K562 (cell line): Measurements from ENCODE around the gene TCAF1. TPM values are rescaled to one million over a fixed set of nuclear protein-coding genes. Genes with fewer than 3 reads are reported as not detected.

Experiments used
- CHD2 ChIP-seq: IDR thresholded peaks from 2 replicates; pipeline ENCODE4 v1.6.1; 2011; ENCODE audit warnings: low read depth, low read length
- ETV6 ChIP-seq, 3 experiments: fragments of 150-350 bp in 1 of 3; sonication (generic) in 1 of 3; formaldehyde crosslinking in 1 of 3; IDR thresholded peaks; 2 replicates each; pipeline versions ENCODE4 v1.6.1 to v1.8.0; 2014 to 2022; ENCODE audit warnings: borderline replicate concordance in 2 of 3, low read depth in 2 of 3, antibody characterized with exemption in 1 of 3, low read length in 1 of 3, mild to moderate bottlenecking in 1 of 3, missing genetic modification reagents in 1 of 3
- FOXA1 ChIP-seq: fragments of 450-650 bp; IDR thresholded peaks from 2 replicates; pipeline ENCODE4 v1.6.1; 2016; ENCODE audit warnings: mild to moderate bottlenecking, borderline replicate concordance
- KLF10 ChIP-seq: fragments of 250-450 bp; sonication (Bioruptor Pico); IDR thresholded peaks from 2 replicates; pipeline ENCODE4 v1.6.1; 2021; ENCODE audit warnings: matching md5 sums
- MCM5 ChIP-seq: fragments of 450-650 bp; IDR thresholded peaks from 2 replicates; pipeline ENCODE4 v1.6.1; 2016; ENCODE audit warnings: low read depth
- MTA2 ChIP-seq: fragments of 450-650 bp; IDR thresholded peaks from 2 replicates; pipeline ENCODE4 v1.6.1; 2016; ENCODE audit warnings: low read depth
- NCOA2 ChIP-seq, 2 experiments: fragments of 450-650 bp; IDR thresholded peaks; 2 replicates each; pipeline ENCODE4 v1.6.1; 2018; ENCODE audit warnings: mild to moderate bottlenecking in 2 of 2, moderate library complexity in 1 of 2; ENCODE audit not compliant: partially characterized antibody in 2 of 2
- NCOA6 ChIP-seq: fragments of 450-650 bp; IDR thresholded peaks from 2 replicates; pipeline ENCODE4 v1.6.1; 2017; ENCODE audit warnings: mild to moderate bottlenecking
- NRF1 ChIP-seq, 2 experiments: fragments of 450-650 bp; IDR thresholded peaks in 1 of 2; conservative IDR thresholded peaks in 1 of 2; 2 replicates each; pipeline ENCODE4 v1.6.1; 2014; ENCODE audit warnings: mild to moderate bottlenecking in 2 of 2
- PHB ChIP-seq: fragments of 250-450 bp; sonication (Bioruptor Pico); IDR thresholded peaks from 2 replicates; pipeline ENCODE4 v1.5.0; 2021
- PHTF2 ChIP-seq: fragments of 250-450 bp; sonication (Bioruptor Pico); IDR thresholded peaks from 2 replicates; pipeline ENCODE4 v1.5.0; 2021; ENCODE audit warnings: mild to moderate bottlenecking
- POLR3G ChIP-seq: IDR thresholded peaks from 2 replicates; pipeline ENCODE4 v1.6.1; 2011; ENCODE audit not compliant: insufficient read length, insufficient replicate concordance; ENCODE audit errors: extremely low read depth
- SMARCA5 ChIP-seq: fragments of 450-650 bp; IDR thresholded peaks from 2 replicates; pipeline ENCODE4 v1.6.1; 2016
- ZFP1 ChIP-seq: fragments of 450-650 bp; formaldehyde crosslinking; IDR thresholded peaks from 2 replicates; pipeline ENCODE4 v1.4.0; 2020; ENCODE audit warnings: mild to moderate bottlenecking, mixed read lengths
- ZFP36 ChIP-seq: fragments of 150-350 bp; IDR thresholded peaks from 2 replicates; pipeline ENCODE4 v1.6.1; 2018; ENCODE audit warnings: low read length, low read depth; ENCODE audit not compliant: partially characterized antibody
- ZNF140 ChIP-seq: fragments of 250-450 bp; sonication (Bioruptor Pico); IDR thresholded peaks from 2 replicates; pipeline ENCODE4 v1.8.0; 2021; ENCODE audit warnings: moderate library complexity, mild to moderate bottlenecking, inconsistent platforms
- ZNF174 ChIP-seq: fragments of 250-450 bp; sonication (Bioruptor Pico); IDR thresholded peaks from 2 replicates; pipeline ENCODE4 v1.4.0; 2020; ENCODE audit warnings: mild to moderate bottlenecking
- ZNF263 ChIP-seq: sonication (generic); formaldehyde crosslinking; IDR thresholded peaks from 2 replicates; pipeline ENCODE4 v1.8.0; 2022; ENCODE audit warnings: mild to moderate bottlenecking, missing genetic modification reagents, borderline replicate concordance
- ZNF592 ChIP-seq: fragments of 450-650 bp; IDR thresholded peaks from 2 replicates; pipeline ENCODE4 v1.6.1; 2017; ENCODE audit warnings: antibody characterized with exemption, mild to moderate bottlenecking
- polyA plus RNA-seq, 8 experiments: library from polyadenylated mRNA; depleted of rRNA in 4 of 8; stranded (reverse) in 5 of 8; unstranded in 3 of 8; fragments of >200 nt; fragmentation: Nextera tagmentation in 2 of 8; fragmentation: Illumina TruSeq in 1 of 8; extraction: Ambion mirVana in 2 of 8; extraction: Trizol in 1 of 8; gene quantifications; 2 replicates each; pipeline versions ENCODE4 v1.2.1 to v1.2.3, GENCODE V29; 2011 to 2014; ENCODE audit warnings: inconsistent platforms in 1 of 8, missing spikeins in 1 of 8
- total RNA-seq, 7 experiments: library from RNA; depleted of rRNA in 6 of 7; stranded (reverse); fragments of >200 nt in 6 of 7; fragmentation: Illumina TruSeq in 2 of 7; extraction: Trizol in 2 of 7; gene quantifications; 2 replicates each; pipeline versions ENCODE4 v1.2.1 to v1.2.3, GENCODE V29; 2011 to 2021; ENCODE audit warnings: low replicate concordance in 1 of 7
- TF ChIP-seq, protein P1 (sequence below): conservative IDR thresholded peaks from 2 replicates; pipeline ENCODE4 v1.6.1; 2011; ENCODE audit warnings: low read depth, mild to moderate bottlenecking, low read length; ENCODE audit not compliant: control insufficient read depth
- TF ChIP-seq, protein P2 (sequence below): IDR thresholded peaks from 2 replicates; pipeline ENCODE4 v1.6.1; 2016; ENCODE audit warnings: missing genetic modification characterization, missing compliant biosample characterization
- TF ChIP-seq, protein P3 (sequence below): fragments of 250-450 bp; sonication (Bioruptor Pico); IDR thresholded peaks from 2 replicates; pipeline ENCODE4 v1.8.0; 2021; ENCODE audit warnings: borderline replicate concordance, mild to moderate bottlenecking, moderate library complexity; ENCODE audit not compliant: poor library complexity, severe bottlenecking

The TCAF1 gene
- total and polyA plus RNA-seq, 9 of the 15 experiments (the other 6 are each of a cell fraction or from before 2014, with no cell fraction given) = 6.2 to 52.2 (median 24.4) TPM

- TF ChIP-seq CHD2 = no peak
- no peak for TF ChIP-seq NCOA6
- TF ChIP-seq KLF10 = no peak
- no peak for TF ChIP-seq ZFP36
- TF ChIP-seq NCOA2 (IDR thresholded peaks at IDR 0.05; ENCODE audit: partially characterized antibody in 2 of 2) = no peak
- no peak for TF ChIP-seq FOXA1
- peak; percentile 76; the same call in 1 of the 2 replicates for TF ChIP-seq SMARCA5
- no peak for TF ChIP-seq POLR3G
- TF ChIP-seq ZNF174 (CRISPR knock-in tag) = no peak
- TF ChIP-seq ZNF263 (CRISPR knock-in tag) = no peak
- no peak for TF ChIP-seq ZNF140 (CRISPR knock-in tag)
- TF ChIP-seq ZFP1 (CRISPR knock-in tag) = no peak
- peak; percentile 72 to 75 for TF ChIP-seq NRF1 (conservative IDR thresholded peaks at IDR 0.05 in 1 of 2, IDR thresholded peaks at IDR 0.05 in 1 of 2)
- TF ChIP-seq ZNF592 = no peak
- TF ChIP-seq, protein P1, sequence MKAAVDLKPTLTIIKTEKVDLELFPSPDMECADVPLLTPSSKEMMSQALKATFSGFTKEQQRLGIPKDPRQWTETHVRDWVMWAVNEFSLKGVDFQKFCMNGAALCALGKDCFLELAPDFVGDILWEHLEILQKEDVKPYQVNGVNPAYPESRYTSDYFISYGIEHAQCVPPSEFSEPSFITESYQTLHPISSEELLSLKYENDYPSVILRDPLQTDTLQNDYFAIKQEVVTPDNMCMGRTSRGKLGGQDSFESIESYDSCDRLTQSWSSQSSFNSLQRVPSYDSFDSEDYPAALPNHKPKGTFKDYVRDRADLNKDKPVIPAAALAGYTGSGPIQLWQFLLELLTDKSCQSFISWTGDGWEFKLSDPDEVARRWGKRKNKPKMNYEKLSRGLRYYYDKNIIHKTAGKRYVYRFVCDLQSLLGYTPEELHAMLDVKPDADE = no peak
- TF ChIP-seq, protein P2, sequence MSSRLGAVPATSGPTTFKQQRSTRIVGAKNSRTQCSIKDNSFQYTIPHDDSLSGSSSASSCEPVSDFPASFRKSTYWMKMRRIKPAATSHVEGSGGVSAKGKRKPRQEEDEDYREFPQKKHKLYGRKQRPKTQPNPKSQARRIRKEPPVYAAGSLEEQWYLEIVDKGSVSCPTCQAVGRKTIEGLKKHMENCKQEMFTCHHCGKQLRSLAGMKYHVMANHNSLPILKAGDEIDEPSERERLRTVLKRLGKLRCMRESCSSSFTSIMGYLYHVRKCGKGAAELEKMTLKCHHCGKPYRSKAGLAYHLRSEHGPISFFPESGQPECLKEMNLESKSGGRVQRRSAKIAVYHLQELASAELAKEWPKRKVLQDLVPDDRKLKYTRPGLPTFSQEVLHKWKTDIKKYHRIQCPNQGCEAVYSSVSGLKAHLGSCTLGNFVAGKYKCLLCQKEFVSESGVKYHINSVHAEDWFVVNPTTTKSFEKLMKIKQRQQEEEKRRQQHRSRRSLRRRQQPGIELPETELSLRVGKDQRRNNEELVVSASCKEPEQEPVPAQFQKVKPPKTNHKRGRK (tag) = no peak
- no peak for TF ChIP-seq MCM5
- TF ChIP-seq, protein P3, sequence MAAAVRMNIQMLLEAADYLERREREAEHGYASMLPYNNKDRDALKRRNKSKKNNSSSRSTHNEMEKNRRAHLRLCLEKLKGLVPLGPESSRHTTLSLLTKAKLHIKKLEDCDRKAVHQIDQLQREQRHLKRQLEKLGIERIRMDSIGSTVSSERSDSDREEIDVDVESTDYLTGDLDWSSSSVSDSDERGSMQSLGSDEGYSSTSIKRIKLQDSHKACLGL (CRISPR knock-in tag) = no peak
- TF ChIP-seq ETV6 (IDR thresholded peaks at IDR 0.05; ENCODE audit: borderline replicate concordance in 1 of 2, low read depth in 2 of 2, low read length in 1 of 2) = no peak
- peak; percentile 87; the same call in 1 of the 2 replicates for TF ChIP-seq ETV6 (CRISPR knock-in tag; IDR thresholded peaks at IDR 0.05; ENCODE audit: borderline replicate concordance)
- no peak for TF ChIP-seq PHTF2 (CRISPR knock-in tag)
- TF ChIP-seq PHB (CRISPR knock-in tag) = no peak
- no peak for TF ChIP-seq MTA2
Observed at GRCh38 chr7:143901668-143902331, at the start of gene TCAF1 (continued).
